GM23338 (cell line): ENCODE measurements around the gene AGR2.

ENCODE experiments used
- CREB1 ChIP-seq: fragments of 250-450 bp; sonication (Bioruptor Pico); IDR thresholded peaks from 2 replicates; pipeline ENCODE4 v1.5.0; 2020; ENCODE audit warnings: low read depth, mild to moderate bottlenecking, moderate library complexity
- CTCF ChIP-seq, 2 experiments: fragments of 200-600 bp in 1 of 2; sonication (generic) in 1 of 2; conservative IDR thresholded peaks; 2 replicates each; pipeline versions ENCODE4 v1.5.1 to v1.6.1; 2016 to 2017; ENCODE audit warnings: antibody characterized with exemption in 2 of 2, low read depth in 2 of 2, mild to moderate bottlenecking in 2 of 2, moderate library complexity in 1 of 2
- EZH2 ChIP-seq: fragments of 200-600 bp; sonication (generic); IDR thresholded peaks from one replicate; pipeline ENCODE4 v1.8.0; 2017; ENCODE audit warnings: antibody characterized with exemption, mild to moderate bottlenecking, low read depth; ENCODE audit not compliant: unreplicated experiment
- EZH2phosphoT487 ChIP-seq: fragments of 200-600 bp; sonication (generic); IDR thresholded peaks from one replicate; pipeline ENCODE4 v1.8.1; 2018; ENCODE audit warnings: antibody characterized with exemption; ENCODE audit not compliant: unreplicated experiment
- JUNB ChIP-seq: IDR thresholded peaks from one replicate; pipeline ENCODE4 v1.6.1; 2016; ENCODE audit warnings: antibody characterized with exemption; ENCODE audit not compliant: unreplicated experiment
- NANOG ChIP-seq: IDR thresholded peaks from 2 replicates; pipeline ENCODE4 v1.6.1; 2016; ENCODE audit warnings: antibody characterized with exemption, borderline replicate concordance
- POLR2AphosphoS5 ChIP-seq: IDR thresholded peaks from 2 replicates; pipeline ENCODE4 v1.6.1; 2016; ENCODE audit warnings: antibody characterized with exemption, low read depth
- REST ChIP-seq: IDR thresholded peaks from one replicate; pipeline ENCODE4 v1.6.1; 2018; ENCODE audit warnings: antibody characterized with exemption; ENCODE audit not compliant: unreplicated experiment
- ZNF114 ChIP-seq: fragments of 250-450 bp; sonication (Bioruptor Pico); IDR thresholded peaks from 2 replicates; pipeline ENCODE4 v1.5.0; 2020; ENCODE audit warnings: mild to moderate bottlenecking, moderate library complexity
- ZNF331 ChIP-seq: fragments of 250-450 bp; sonication (Bioruptor Pico); IDR thresholded peaks from 2 replicates; pipeline ENCODE4 v1.5.0; 2020; ENCODE audit warnings: low read depth, mild to moderate bottlenecking, moderate library complexity
- TF ChIP-seq, protein P1 (sequence below): IDR thresholded peaks from 2 replicates; pipeline ENCODE4 v1.6.1; 2016; ENCODE audit warnings: antibody characterized with exemption

- TF ChIP-seq EZH2 = no peak
- no peak for TF ChIP-seq CTCF (conservative IDR thresholded peaks at IDR 0.05; ENCODE audit: low read depth in 2 of 2)
- TF ChIP-seq CREB1 (CRISPR knock-in tag) = no peak
- TF ChIP-seq POLR2AphosphoS5 = no peak
- TF ChIP-seq EZH2phosphoT487 = no peak
- TF ChIP-seq REST = no peak
- no peak for TF ChIP-seq JUNB
- no peak for TF ChIP-seq NANOG
- no peak for TF ChIP-seq ZNF114 (CRISPR knock-in tag)
- TF ChIP-seq, protein P1, sequence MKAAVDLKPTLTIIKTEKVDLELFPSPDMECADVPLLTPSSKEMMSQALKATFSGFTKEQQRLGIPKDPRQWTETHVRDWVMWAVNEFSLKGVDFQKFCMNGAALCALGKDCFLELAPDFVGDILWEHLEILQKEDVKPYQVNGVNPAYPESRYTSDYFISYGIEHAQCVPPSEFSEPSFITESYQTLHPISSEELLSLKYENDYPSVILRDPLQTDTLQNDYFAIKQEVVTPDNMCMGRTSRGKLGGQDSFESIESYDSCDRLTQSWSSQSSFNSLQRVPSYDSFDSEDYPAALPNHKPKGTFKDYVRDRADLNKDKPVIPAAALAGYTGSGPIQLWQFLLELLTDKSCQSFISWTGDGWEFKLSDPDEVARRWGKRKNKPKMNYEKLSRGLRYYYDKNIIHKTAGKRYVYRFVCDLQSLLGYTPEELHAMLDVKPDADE = no peak
- no peak for TF ChIP-seq ZNF331 (CRISPR knock-in tag)
Observed at GRCh38 chr7:16759840-16760239, 45.0 kb downstream of the AGR2 start.
